GM12878 (cell line): ENCODE data around the gene MT4. TPM values are rescaled to one million over a fixed set of nuclear protein-coding genes. Genes with fewer than 3 reads are reported as not detected.

Experiments used
- ATAC-seq: fragments of 200-7000 bp; cut with Tn5 transposase; 3 replicates; pipeline ENCODE4 v1.9.1; 2020; ENCODE audit warnings: mild to moderate bottlenecking, moderate library complexity
- BruUV-seq: library from RNA; stranded (reverse); fragments of 400-500 nt; replicated peaks from 2 replicates; lab custom pipeline; 2021; lab: Mats Ljungman, UMichigan
- CTCF ChIA-PET: fragments of 300-600 bp; sonication (Branson Sonifier 250); formaldehyde crosslinking; extraction: SDS; loops from one replicate; lab custom pipeline; 2021; ENCODE audit warnings: inconsistent platforms; lab: Yijun Ruan, JAX
- POLR2A ChIA-PET: fragments of 350-600 bp; formaldehyde crosslinking; extraction: SDS; loops from one replicate; lab custom pipeline; 2021; ENCODE audit warnings: inconsistent platforms; lab: Charles Lee
- RAD21 ChIA-PET: fragments of 300-600 bp; sonication (Branson Sonifier 250); formaldehyde crosslinking; loops from one replicate; lab custom pipeline; 2023; ENCODE audit warnings: antibody characterized with exemption; ENCODE audit not compliant: unreplicated experiment; lab: Charles Lee
- SMC1A ChIA-PET: fragments of 300-600 bp; sonication (Branson Sonifier 250); formaldehyde crosslinking; loops from one replicate; lab custom pipeline; 2023; ENCODE audit not compliant: unreplicated experiment, uncharacterized antibody; lab: Charles Lee
- DNase-seq: peaks from one replicate; pipeline ENCODE4 v3.0.0-alpha.2; 2011; ENCODE audit warnings: low read depth, low spot score
- FAIRE-seq: peaks from 3 replicates; lab custom pipeline; 2011; peaks lifted over from hg19 to GRCh38; lab: Jason Lieb, UNC
- H2AFZ ChIP-seq: 2 replicates; pipeline ENCODE4 v1.6.0; 2011; ENCODE audit warnings: low read depth, low read length, control low read depth; ENCODE audit not compliant: control insufficient read depth
- H3K27ac ChIP-seq: 2 replicates; pipeline ENCODE4 v1.5.1; 2011; ENCODE audit warnings: control low read depth; ENCODE audit not compliant: control insufficient read depth, insufficient read depth
- H3K27me3 ChIP-seq, 2 experiments: replicated peaks in 1 of 2; 2 replicates each; pipeline versions ENCODE4 v1.6.0 to v1.6.1; 2011; ENCODE audit warnings: low read length in 1 of 2; ENCODE audit not compliant: control insufficient read depth in 2 of 2, insufficient read depth in 2 of 2
- H3K36me3 ChIP-seq, 2 experiments: 2 replicates each; pipeline ENCODE4 v1.5.1; 2011; ENCODE audit warnings: low read length in 1 of 2; ENCODE audit not compliant: control insufficient read depth in 2 of 2, insufficient read depth in 2 of 2
- H3K4me1 ChIP-seq: 2 replicates; pipeline ENCODE4 v1.6.1; 2011; ENCODE audit warnings: mild to moderate bottlenecking, low read length, moderate library complexity, mixed read lengths; ENCODE audit not compliant: control insufficient read depth, insufficient read depth
- H3K4me2 ChIP-seq: 2 replicates; pipeline ENCODE4 v1.6.0; 2011; ENCODE audit warnings: control low read depth; ENCODE audit not compliant: control insufficient read depth, insufficient read depth
- H3K4me3 ChIP-seq: fragments of 200-600 bp; sonication (generic); 2 replicates; pipeline ENCODE4 v1.5.1; 2016
- H3K79me2 ChIP-seq: 2 replicates; pipeline ENCODE4 v1.6.0; 2011; ENCODE audit warnings: low read length; ENCODE audit not compliant: control insufficient read depth, insufficient read depth
- H3K9ac ChIP-seq: 2 replicates; pipeline ENCODE4 v1.8.0; 2011; ENCODE audit warnings: low read length, control low read depth, mixed read lengths; ENCODE audit not compliant: control insufficient read depth, insufficient read depth
- H3K9me3 ChIP-seq: replicated peaks from 3 replicates; pipeline ENCODE4 v1.5.1; 2011; ENCODE audit warnings: mild to moderate bottlenecking, low read length; ENCODE audit not compliant: control insufficient read depth, insufficient read depth
- H4K20me1 ChIP-seq: 2 replicates; pipeline ENCODE4 v1.6.0; 2011; ENCODE audit not compliant: control insufficient read depth, insufficient read depth
- CBFB ChIP-seq: IDR thresholded peaks from 2 replicates; pipeline ENCODE4 v1.6.1; 2016; ENCODE audit warnings: antibody characterized with exemption, low read depth
- CREB1 ChIP-seq: IDR thresholded peaks from 2 replicates; pipeline ENCODE4 v1.6.1; 2012; ENCODE audit warnings: low read depth, mild to moderate bottlenecking, inconsistent platforms
- ELK1 ChIP-seq: IDR thresholded peaks from 2 replicates; pipeline ENCODE4 v1.6.1; 2012; ENCODE audit warnings: low read depth, low read length, improper control_type of control experiment
- HDGF ChIP-seq: fragments of 450-650 bp; IDR thresholded peaks from 2 replicates; pipeline ENCODE4 v1.6.1; 2016; ENCODE audit warnings: antibody characterized with exemption
- MEF2B ChIP-seq: fragments of 450-650 bp; IDR thresholded peaks from 2 replicates; pipeline ENCODE4 v1.6.1; 2018; ENCODE audit warnings: mild to moderate bottlenecking, moderate library complexity; ENCODE audit not compliant: partially characterized antibody, poor library complexity, severe bottlenecking
- SPI1 ChIP-seq: IDR thresholded peaks from 2 replicates; pipeline ENCODE4 v1.6.1; 2011; ENCODE audit warnings: low read depth, mild to moderate bottlenecking, low read length, moderate library complexity, borderline replicate concordance; ENCODE audit not compliant: insufficient read depth
- ZNF622 ChIP-seq: fragments of 450-650 bp; IDR thresholded peaks from 2 replicates; pipeline ENCODE4 v1.6.1; 2017; ENCODE audit warnings: mild to moderate bottlenecking, inconsistent platforms
- ZSCAN29 ChIP-seq: fragments of 450-650 bp; IDR thresholded peaks from 2 replicates; pipeline ENCODE4 v1.6.1; 2017; ENCODE audit warnings: mild to moderate bottlenecking, moderate library complexity
- WGBS: methylation state at CpG from one replicate; pipeline ENCODE4 v1.1.6; 2016; ENCODE audit warnings: low lambda C conversion rate; ENCODE audit not compliant: insufficient replicate concordance, insufficient coverage; ENCODE audit errors: missing lambda C conversion rate; 5-methylcytosine and 5-hydroxymethylcytosine counted together
- in situ Hi-C: fragments of 300-500 bp; cut with MboI; formaldehyde crosslinking; loops from 9 replicates; pipeline ENCODE4 v1.14.3; 2018; ENCODE audit warnings: mixed read lengths
- intact Hi-C: fragments of 100-400 bp; cut with micrococcal nuclease; formaldehyde crosslinking; loops from one replicate; pipeline ENCODE4 v1.14.2; 2022; ENCODE audit not compliant: unreplicated experiment
- polyA plus RNA-seq, 11 experiments: library from polyadenylated mRNA; depleted of rRNA in 4 of 11; unstranded in 6 of 11; stranded (reverse) in 5 of 11; fragments of >200 nt; fragmentation: Nextera tagmentation in 4 of 11; fragmentation: Illumina TruSeq in 1 of 11; extraction: Ambion mirVana in 4 of 11; extraction: Trizol in 1 of 11; gene quantifications; 1 replicate in 1 of 11; 2 replicates in 10 of 11; pipeline versions ENCODE4 v1.2.1 to v1.2.3, GENCODE V29; 2011 to 2016; ENCODE audit warnings: inconsistent platforms in 2 of 11, missing spikeins in 2 of 11, low read depth in 1 of 11
- total RNA-seq, 4 experiments: library from RNA; depleted of rRNA in 3 of 4; stranded (reverse); fragments of >200 nt in 3 of 4; fragmentation: Illumina TruSeq in 1 of 4; extraction: Trizol in 1 of 4; gene quantifications; 2 replicates each; pipeline versions ENCODE4 v1.2.1 to v1.2.3, GENCODE V29; 2013 to 2021
- TF ChIP-seq, protein P1 (sequence below): fragments of 450-650 bp; IDR thresholded peaks from 2 replicates; pipeline ENCODE4 v1.6.1; 2017; ENCODE audit warnings: mild to moderate bottlenecking, moderate library complexity

The MT4 gene
- total and polyA plus RNA-seq, 10 of the 15 experiments (the other 5 are each of a cell fraction or from before 2014, with no cell fraction given) = not detected

GRCh38 chr16:56549744-56550385, 15.0 kb upstream of the MT4 start (continued):
- TF ChIP-seq ELK1 (no peak), CREB1 (no peak), CBFB (no peak), HDGF (no peak)

DNA sequence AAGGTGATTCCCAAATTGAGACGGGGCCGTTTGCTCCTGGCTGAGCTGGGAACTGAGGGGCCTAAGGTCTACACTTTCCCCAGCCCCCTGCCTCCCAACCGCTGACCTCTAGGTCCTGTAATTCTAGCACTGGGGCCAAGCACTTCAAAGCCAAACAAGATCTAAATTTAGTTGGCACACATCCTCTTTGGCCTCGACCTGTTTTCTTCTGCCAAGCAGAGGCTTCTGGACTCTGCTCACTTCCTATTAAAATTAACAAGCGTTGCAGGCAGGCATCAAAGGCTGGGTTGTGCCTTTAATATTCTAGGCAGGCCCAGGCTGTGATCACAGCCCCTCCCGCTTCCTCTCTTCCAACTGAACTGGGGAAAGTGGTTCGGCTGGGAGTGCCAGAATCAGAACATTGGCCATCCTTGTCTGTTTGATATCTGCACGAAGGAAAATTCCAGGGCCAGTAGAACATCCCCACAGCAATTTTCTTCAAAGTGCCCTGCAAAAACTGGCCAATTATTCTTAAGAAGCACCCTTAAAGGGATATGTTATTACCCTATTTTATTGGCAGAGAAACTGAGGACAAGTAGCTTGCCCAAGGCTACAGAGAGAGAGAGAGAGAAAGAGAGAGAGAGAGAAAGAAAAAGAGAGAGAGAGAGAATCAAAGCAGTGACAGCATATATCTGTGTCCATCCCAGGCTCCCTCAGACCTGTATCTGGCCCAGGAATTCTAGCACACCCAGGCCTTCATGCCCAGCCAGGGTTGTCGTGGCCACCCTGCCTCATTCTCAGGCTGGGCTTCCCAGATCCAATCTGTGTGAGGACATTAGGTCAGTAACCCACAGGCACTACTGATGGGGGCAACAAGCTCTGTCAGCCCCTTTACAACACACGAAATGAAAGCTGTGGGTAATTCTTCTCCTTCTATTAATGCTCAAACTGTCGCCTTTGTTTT, 12.8 kb upstream of the MT4 start:
- SMC1A ChIA-PET = interaction anchor here (1.2 kb wide), 1 partner anchor 150 kb away, joined by 4 read pairs; no protein-coding TSS in a partner anchor
- H3K36me3 ChIP-seq = no peaks in the 10 kb centered on the region
- 17% methylated on average over 11 of the region's 11 CpGs for WGBS
- H2AFZ ChIP-seq = no peak overlapping the region
- no peak overlapping the region for H3K9ac ChIP-seq
- intact Hi-C loops = no loop called here
- H3K4me3 ChIP-seq = no peak overlapping the region
- TF ChIP-seq SPI1 (0 out of 2 replicates have a peak, but pooled peaks have one; percentile 38), ZNF622 (no peak), MEF2B (peak; percentile 24), ZSCAN29 (no peak)
- TF ChIP-seq, protein P1, sequence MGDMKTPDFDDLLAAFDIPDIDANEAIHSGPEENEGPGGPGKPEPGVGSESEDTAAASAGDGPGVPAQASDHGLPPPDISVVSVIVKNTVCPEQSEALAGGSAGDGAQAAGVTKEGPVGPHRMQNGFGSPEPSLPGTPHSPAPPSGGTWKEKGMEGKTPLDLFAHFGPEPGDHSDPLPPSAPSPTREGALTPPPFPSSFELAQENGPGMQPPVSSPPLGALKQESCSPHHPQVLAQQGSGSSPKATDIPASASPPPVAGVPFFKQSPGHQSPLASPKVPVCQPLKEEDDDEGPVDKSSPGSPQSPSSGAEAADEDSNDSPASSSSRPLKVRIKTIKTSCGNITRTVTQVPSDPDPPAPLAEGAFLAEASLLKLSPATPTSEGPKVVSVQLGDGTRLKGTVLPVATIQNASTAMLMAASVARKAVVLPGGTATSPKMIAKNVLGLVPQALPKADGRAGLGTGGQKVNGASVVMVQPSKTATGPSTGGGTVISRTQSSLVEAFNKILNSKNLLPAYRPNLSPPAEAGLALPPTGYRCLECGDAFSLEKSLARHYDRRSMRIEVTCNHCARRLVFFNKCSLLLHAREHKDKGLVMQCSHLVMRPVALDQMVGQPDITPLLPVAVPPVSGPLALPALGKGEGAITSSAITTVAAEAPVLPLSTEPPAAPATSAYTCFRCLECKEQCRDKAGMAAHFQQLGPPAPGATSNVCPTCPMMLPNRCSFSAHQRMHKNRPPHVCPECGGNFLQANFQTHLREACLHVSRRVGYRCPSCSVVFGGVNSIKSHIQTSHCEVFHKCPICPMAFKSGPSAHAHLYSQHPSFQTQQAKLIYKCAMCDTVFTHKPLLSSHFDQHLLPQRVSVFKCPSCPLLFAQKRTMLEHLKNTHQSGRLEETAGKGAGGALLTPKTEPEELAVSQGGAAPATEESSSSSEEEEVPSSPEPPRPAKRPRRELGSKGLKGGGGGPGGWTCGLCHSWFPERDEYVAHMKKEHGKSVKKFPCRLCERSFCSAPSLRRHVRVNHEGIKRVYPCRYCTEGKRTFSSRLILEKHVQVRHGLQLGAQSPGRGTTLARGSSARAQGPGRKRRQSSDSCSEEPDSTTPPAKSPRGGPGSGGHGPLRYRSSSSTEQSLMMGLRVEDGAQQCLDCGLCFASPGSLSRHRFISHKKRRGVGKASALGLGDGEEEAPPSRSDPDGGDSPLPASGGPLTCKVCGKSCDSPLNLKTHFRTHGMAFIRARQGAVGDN = no peak
- TF ChIP-seq, all 136 proteins: peak for 2
- Histone ChIP-seq H3K27ac (no peak overlapping the region), H4K20me1 (no peaks in the 10 kb centered on the region), H3K27me3 (peaks cover 0 to 2% of the 10 kb centered on the region in 2 experiments; a peak in 1 of 4 replicates), H3K4me1 (peaks cover 7% of the 10 kb centered on the region), H3K9me3 (no peaks in the 10 kb centered on the region), H3K4me2 (no peak overlapping the region), H3K79me2 (no peaks in the 10 kb centered on the region)
- FAIRE-seq = no peak
- peak; percentile 75 for ATAC-seq
- ChIA-PET CTCF (no interaction called here), RAD21 (no interaction called here), POLR2A (no interaction called here)
- in situ Hi-C loops = no loop called here
- no peak for DNase-seq
- no TSS peak for BruUV-seq
